Left lung (tissue), 10 donors: Measurements from ENCODE around the gene ARHGAP44. TPM values are rescaled to one million over a fixed set of nuclear protein-coding genes. Genes with fewer than 3 reads are reported as not detected.

Experiments used
- ATAC-seq: fragments of 200-7000 bp; cut with Tn5 transposase; one replicate; pipeline ENCODE4 v1.9.1; 2020; ENCODE audit warnings: moderate library complexity
- DNase-seq, 4 donors: peaks; one replicate each; pipeline ENCODE4 v3.0.0-alpha.2; 2013 to 2020
- H3K27ac ChIP-seq, 2 donors: fragments of 200-600 bp; sonication (generic) in 1 of 2; one replicate each; pipeline versions ENCODE4 v1.5.0 to v1.8.0; 2020 to 2021
- H3K27me3 ChIP-seq, 2 donors: fragments of 200-600 bp; sonication (generic) in 1 of 2; one replicate each; pipeline versions ENCODE4 v1.5.0 to v1.8.0; 2020 to 2021
- H3K36me3 ChIP-seq, 2 donors: fragments of 200-600 bp; sonication (generic) in 1 of 2; one replicate each; pipeline versions ENCODE4 v1.5.0 to v1.8.0; 2020 to 2021
- H3K4me1 ChIP-seq, 2 donors: fragments of 200-600 bp; one replicate each; pipeline ENCODE4 v1.8.0; 2021
- H3K4me3 ChIP-seq, 2 donors: fragments of 200-600 bp; sonication (generic) in 1 of 2; one replicate each; pipeline versions ENCODE4 v1.5.0 to v1.8.0; 2020 to 2021; ENCODE audit warnings: mild to moderate bottlenecking in 1 of 2
- H3K9me3 ChIP-seq, 2 donors: fragments of 200-600 bp; sonication (generic) in 1 of 2; one replicate each; pipeline versions ENCODE4 v1.5.0 to v1.8.0; 2020 to 2021
- CTCF ChIP-seq, 2 donors: fragments of 200-600 bp; sonication (generic) in 1 of 2; IDR thresholded peaks; one replicate each; pipeline versions ENCODE4 v1.5.0 to v1.8.0; 2021; ENCODE audit warnings: antibody characterized with exemption in 2 of 2
- intact Hi-C, 2 donors: fragments of 100-400 bp; cut with DNase I; formaldehyde crosslinking; loops; one replicate each; pipeline versions ENCODE4 v1.11.2 to v1.14.2; 2022
- polyA plus RNA-seq, 6 donors: library from polyadenylated mRNA; unstranded; fragments of 120-200 nt; gene quantifications; one replicate each; pipeline ENCODE4 v1.2.1, GENCODE V29; 2013; ENCODE audit not compliant: insufficient read length in 6 of 6
- total RNA-seq, 2 donors: library from RNA; stranded (reverse); fragmentation: NEBNext Ultra II Directional; extraction: Animal tissue kit (Norgen Biotek cat#: 25700); gene quantifications; one replicate each; pipeline ENCODE4 v1.2.1, GENCODE V29; 2021
- donor health status: DM: no; HTN: yes; CAD: no.
- donor health status: DM: no; HTN: no; CAD: no.

Gene ARHGAP44
- total and polyA plus RNA-seq, 8 donors: 13.1 to 43.6 (median 17.9) TPM

GRCh38 chr17:12900474-12900873 is 111.2 kb downstream of the ARHGAP44 start:
- ATAC-seq (peak; percentile 65), DNase-seq (peak in 2 of 4 donors; percentile 26 to 60)
- no peak overlapping the region for H3K4me3 ChIP-seq
- H3K27ac ChIP-seq: no peak overlapping the region
- H3K9me3 ChIP-seq: peaks cover 0 to 7% of the 10 kb centered on the region in 2 donors
- H3K36me3 ChIP-seq: peaks cover 0 to 6% of the 10 kb centered on the region in 2 donors
- intact Hi-C loops: no loop called here
- no peak for TF ChIP-seq CTCF (IDR thresholded peaks at IDR 0.05)
- peaks cover 0 to 5% of the 10 kb centered on the region in 2 donors for H3K4me1 ChIP-seq
- H3K27me3 ChIP-seq: no peaks in the 10 kb centered on the region

DNA sequence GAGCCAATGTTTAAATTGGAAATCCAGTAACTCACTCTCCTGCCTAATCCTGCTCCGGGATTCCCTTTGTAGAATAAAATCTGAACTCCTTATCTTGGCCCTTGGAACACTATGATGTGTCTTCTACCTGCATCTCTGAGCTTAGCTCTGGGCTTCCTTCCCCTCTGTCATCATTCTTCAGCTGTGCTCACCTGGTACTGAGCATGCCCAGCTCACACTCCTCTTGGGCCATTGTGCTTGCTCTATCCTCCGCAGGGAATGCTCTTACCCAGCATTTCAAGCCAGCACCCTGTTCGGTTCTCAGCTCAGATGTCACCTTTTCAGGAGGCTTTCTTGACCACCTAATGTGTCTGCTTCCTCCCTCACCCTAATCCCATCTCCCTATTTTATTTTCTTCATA is 112.7 kb downstream of the ARHGAP44 start:
- no peak for DNase-seq
- Histone ChIP-seq H3K9me3 (peaks cover 0 to 7% of the 10 kb centered on the region in 2 donors), H3K4me1 (peaks cover 0 to 5% of the 10 kb centered on the region in 2 donors), H3K27me3 (no peaks in the 10 kb centered on the region), H3K4me3 (no peak overlapping the region), H3K27ac (no peak overlapping the region), H3K36me3 (no peaks in the 10 kb centered on the region)
- intact Hi-C loops: no loop called here
- ATAC-seq: no peak
- TF ChIP-seq CTCF (IDR thresholded peaks at IDR 0.05): no peak

- TF ChIP-seq CTCF (IDR thresholded peaks at IDR 0.05): no peak
- DNase-seq (no peak), ATAC-seq (no peak)
- Histone ChIP-seq H3K4me1 (peaks cover 0 to 2% of the 10 kb centered on the region in 2 donors), H3K4me3 (no peak overlapping the region), H3K27ac (no peak overlapping the region), H3K36me3 (no peaks in the 10 kb centered on the region), H3K9me3 (peaks cover 0 to 8% of the 10 kb centered on the region in 2 donors), H3K27me3 (no peaks in the 10 kb centered on the region)
- intact Hi-C loops: no loop called here
These were observed 118.2 kb downstream of the ARHGAP44 start for GRCh38 chr17:12907477-12907876.

- no peak overlapping the region for H3K27ac ChIP-seq
- no peak overlapping the region for H3K4me3 ChIP-seq
- no peak for TF ChIP-seq CTCF (IDR thresholded peaks at IDR 0.05)
- H3K4me1 ChIP-seq: no peaks in the 10 kb centered on the region
- DNase-seq (no peak), ATAC-seq (no peak)
- intact Hi-C loops: no loop called here
- H3K9me3 ChIP-seq: peaks cover 0 to 8% of the 10 kb centered on the region in 2 donors
- H3K27me3 ChIP-seq: no peaks in the 10 kb centered on the region
- H3K36me3 ChIP-seq: no peaks in the 10 kb centered on the region
These were observed 119.7 kb downstream of the ARHGAP44 start for GRCh38 chr17:12909046-12909445.

GRCh38 chr17:12909511-12909910 is 120.2 kb downstream of the ARHGAP44 start:
- Histone ChIP-seq H3K27me3 (no peaks in the 10 kb centered on the region), H3K4me3 (no peak overlapping the region), H3K4me1 (no peaks in the 10 kb centered on the region), H3K36me3 (no peaks in the 10 kb centered on the region), H3K27ac (no peak overlapping the region), H3K9me3 (peaks cover 0 to 8% of the 10 kb centered on the region in 2 donors)
- TF ChIP-seq CTCF (IDR thresholded peaks at IDR 0.05): no peak
- DNase-seq: no peak
- intact Hi-C loops: no loop called here
- ATAC-seq: no peak
